IPS-NIHi7 (cell line): ENCODE measurements around the gene FGF5.
"Not testable (repeated sequence)": the region's sequence is repeated elsewhere in the genome, so short reads cannot be mapped to it uniquely, and the experiment has no call there.

Source experiments
- DNase-seq: peaks from one replicate; pipeline ENCODE4 v3.0.0; 2012; ENCODE audit warnings: mixed read lengths; ENCODE audit errors: extremely low spot score

FGF5 gene

GRCh38 chr4:80253510-80253909, 13.0 kb upstream of the FGF5 start:
- DNase-seq, result no peak

GRCh38 chr4:80254114-80254513, 12.3 kb upstream of the FGF5 start:
- no peak for DNase-seq

GRCh38 chr4:80255329-80256095, 11.0 kb upstream of the FGF5 start:
- DNase-seq, result no peak

GRCh38 chr4:80257851-80258250, 8.6 kb upstream of the FGF5 start:
- DNase-seq, result no peak

GRCh38 chr4:80259012-80259411, 7.5 kb upstream of the FGF5 start:
- no peak for DNase-seq

- no peak for DNase-seq
Observed at GRCh38 chr4:80259817-80260216, 6.6 kb upstream of the FGF5 start.

- DNase-seq, result no peak
Observed at GRCh38 chr4:80261989-80262600, 4.4 kb upstream of the FGF5 start.

- peak; percentile 31 for DNase-seq
Observed at GRCh38 chr4:80263541-80264351, 2.7 kb upstream of the FGF5 start.

GRCh38 chr4:80264352-80264647, 2.2 kb upstream of the FGF5 start:
- DNase-seq, result no peak

GRCh38 chr4:80264825-80265224, 1.6 kb upstream of the FGF5 start:
- no peak for DNase-seq

- no peak for DNase-seq
Observed at GRCh38 chr4:80265571-80266252, 752 bp upstream of the FGF5 start.

GRCh38 chr4:80266902-80267380, 477 bp downstream of the FGF5 start:
- DNase-seq, result peak; percentile 23

- peak; percentile 41 for DNase-seq
Observed at GRCh38 chr4:80268081-80268823, 1.8 kb downstream of the FGF5 start.

- DNase-seq, result no peak
Observed at GRCh38 chr4:80268936-80269335, 2.5 kb downstream of the FGF5 start.

GRCh38 chr4:80270321-80270720, 3.9 kb downstream of the FGF5 start:
- DNase-seq, result no peak

- DNase-seq, result no peak
Observed at GRCh38 chr4:80270868-80271267, 4.4 kb downstream of the FGF5 start.

GRCh38 chr4:80271801-80272200, 5.3 kb downstream of the FGF5 start:
- DNase-seq, result no peak

GRCh38 chr4:80276931-80277330, 10.5 kb downstream of the FGF5 start:
- no peak for DNase-seq

- no peak for DNase-seq
Observed at GRCh38 chr4:80279751-80280150, 13.3 kb downstream of the FGF5 start.

- DNase-seq, result no peak
Observed at GRCh38 chr4:80286451-80286850, 20.0 kb downstream of the FGF5 start.

GRCh38 chr4:80290665-80291064, 24.2 kb downstream of the FGF5 start:
- not testable (repeated sequence) for DNase-seq
